GM19043 (cell line): Measurements from ENCODE around the gene ZNF207.
"Not testable (repeated sequence)": the region's sequence is repeated elsewhere in the genome, so short reads cannot be mapped to it uniquely, and the experiment has no call there.

ENCODE experiments used
- ATAC-seq: cut with Tn5 transposase; IDR thresholded peaks from one replicate; pipeline ENCODE4 v1.9.1; 2021; ENCODE audit warnings: low read depth; ENCODE audit not compliant: unreplicated experiment

The ZNF207 gene

DNA sequence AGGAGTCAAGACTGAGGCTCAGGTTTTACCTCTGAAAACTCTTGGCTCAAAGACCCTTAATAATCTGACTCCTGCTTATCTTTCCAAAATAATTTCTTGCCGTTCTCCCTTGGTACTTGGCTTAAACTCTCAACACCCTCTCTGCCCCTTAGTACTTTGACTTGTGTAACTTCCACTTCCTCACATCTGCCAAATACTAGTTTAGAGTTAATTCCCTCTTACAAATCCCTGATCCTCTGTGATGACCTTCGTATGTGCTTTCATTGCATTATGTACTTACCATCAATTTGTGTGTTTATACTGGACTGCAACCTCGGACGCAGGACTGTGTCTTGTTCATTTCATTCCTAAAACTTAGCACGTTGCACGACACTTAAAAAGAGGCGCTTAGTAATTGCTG lies 35.2 kb downstream of the ZNF207 start:
- ATAC-seq, result no peak

- ATAC-seq, result no peak
Measured at GRCh38 chr17:32385971-32386370, 36.0 kb downstream of the ZNF207 start.

DNA sequence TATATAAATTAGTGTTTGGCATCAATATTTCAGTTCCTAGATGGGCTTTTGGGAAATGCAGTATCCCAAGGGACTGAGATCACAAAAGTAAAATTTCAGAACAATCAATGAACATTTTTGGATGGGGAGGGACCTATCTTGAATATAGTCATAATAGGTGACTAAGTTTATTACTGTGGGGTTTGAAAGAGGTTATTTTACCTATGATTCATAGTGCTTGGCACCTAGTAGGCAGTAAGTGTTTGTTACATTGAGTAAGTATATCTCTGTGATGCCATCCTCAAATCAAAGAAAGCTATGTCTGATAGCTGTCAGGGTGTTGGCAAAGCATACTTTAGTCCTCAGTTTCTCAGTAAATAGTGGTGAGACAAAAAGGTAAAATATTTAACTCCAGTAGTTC lies 36.9 kb downstream of the ZNF207 start:
- ATAC-seq, result no peak

GRCh38 chr17:32388128-32388527 lies 38.2 kb downstream of the ZNF207 start:
- not testable (repeated sequence) for ATAC-seq

GRCh38 chr17:32388613-32389459 lies 38.9 kb downstream of the ZNF207 start:
- no peak for ATAC-seq

DNA sequence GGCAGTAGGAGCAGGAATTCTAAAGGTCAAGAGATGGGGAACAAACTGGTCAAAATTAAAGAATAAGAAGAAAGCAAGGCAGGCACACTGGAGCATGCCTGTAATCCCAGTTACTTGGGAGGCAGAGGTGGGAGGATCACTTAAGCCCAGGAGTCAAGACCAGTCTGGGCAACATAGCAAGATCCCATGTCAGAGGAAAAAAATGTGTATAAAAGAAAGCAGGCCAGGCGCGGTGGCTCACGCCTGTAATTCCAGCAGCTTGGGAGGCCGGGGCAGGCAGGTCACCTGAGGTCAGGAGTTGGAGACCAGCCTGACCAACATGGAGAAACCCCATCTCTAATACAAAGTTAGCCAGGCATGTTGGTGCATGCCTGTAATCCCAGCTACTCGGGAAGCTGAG lies 43.9 kb downstream of the ZNF207 start:
- no peak for ATAC-seq

DNA sequence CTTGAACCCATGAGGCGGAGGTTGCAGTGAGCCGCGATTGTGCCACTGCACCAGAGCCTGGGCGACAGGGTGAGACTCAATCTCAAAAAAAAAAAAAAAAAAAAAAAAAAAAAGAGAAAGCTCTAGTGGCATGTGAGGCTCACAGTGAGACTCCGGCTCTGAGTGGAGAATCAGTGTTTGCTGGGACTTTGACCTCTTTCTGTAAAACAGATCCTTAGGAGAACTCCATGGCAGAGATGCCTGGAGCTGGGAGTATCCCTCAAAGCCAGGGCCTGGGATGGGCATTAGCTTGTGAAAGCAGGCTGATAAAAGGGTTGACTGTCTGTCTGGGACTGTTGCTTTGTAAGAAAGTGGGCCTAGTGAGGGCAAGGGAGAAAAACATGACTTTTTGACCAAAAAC lies 46.4 kb downstream of the ZNF207 start:
- ATAC-seq, result no peak

GRCh38 chr17:32398946-32399345 lies 49.0 kb downstream of the ZNF207 start:
- ATAC-seq, result no peak

- not testable (repeated sequence) for ATAC-seq
Measured at GRCh38 chr17:32410085-32410484, 60.1 kb downstream of the ZNF207 start.

GRCh38 chr17:32426894-32427293 lies 76.9 kb downstream of the ZNF207 start:
- ATAC-seq, result no peak

DNA sequence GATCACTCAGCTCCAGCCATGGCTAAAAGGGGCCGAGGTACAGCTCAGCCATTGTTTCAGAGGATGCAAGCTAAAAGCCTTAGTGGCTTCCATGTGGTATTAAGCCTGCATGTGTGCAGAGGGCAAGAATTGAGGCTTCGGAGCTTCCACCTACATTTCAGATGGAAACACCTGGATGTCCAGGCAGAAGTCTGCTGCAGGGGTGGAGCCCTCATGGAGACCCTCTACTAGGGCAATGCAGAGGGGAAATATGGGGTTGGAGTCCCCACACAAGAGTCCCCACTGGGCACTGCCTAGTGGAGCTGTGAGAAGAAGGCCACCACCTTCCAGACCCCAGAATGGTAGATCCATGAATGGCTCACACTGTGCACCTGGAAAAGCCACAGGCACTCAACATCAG lies 79.6 kb downstream of the ZNF207 start:
- ATAC-seq, result no peak
